ENCODE data around the gene GRIA4.

GRCh38 chr11:106017093-106017492, 407.2 kb downstream of the GRIA4 start:
- TF ChIP-seq, protein P1, sequence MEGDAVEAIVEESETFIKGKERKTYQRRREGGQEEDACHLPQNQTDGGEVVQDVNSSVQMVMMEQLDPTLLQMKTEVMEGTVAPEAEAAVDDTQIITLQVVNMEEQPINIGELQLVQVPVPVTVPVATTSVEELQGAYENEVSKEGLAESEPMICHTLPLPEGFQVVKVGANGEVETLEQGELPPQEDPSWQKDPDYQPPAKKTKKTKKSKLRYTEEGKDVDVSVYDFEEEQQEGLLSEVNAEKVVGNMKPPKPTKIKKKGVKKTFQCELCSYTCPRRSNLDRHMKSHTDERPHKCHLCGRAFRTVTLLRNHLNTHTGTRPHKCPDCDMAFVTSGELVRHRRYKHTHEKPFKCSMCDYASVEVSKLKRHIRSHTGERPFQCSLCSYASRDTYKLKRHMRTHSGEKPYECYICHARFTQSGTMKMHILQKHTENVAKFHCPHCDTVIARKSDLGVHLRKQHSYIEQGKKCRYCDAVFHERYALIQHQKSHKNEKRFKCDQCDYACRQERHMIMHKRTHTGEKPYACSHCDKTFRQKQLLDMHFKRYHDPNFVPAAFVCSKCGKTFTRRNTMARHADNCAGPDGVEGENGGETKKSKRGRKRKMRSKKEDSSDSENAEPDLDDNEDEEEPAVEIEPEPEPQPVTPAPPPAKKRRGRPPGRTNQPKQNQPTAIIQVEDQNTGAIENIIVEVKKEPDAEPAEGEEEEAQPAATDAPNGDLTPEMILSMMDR (conservative IDR thresholded peaks at IDR 0.05), result no peak
- no peak for TF ChIP-seq EZH2 (IDR thresholded peaks at IDR 0.05; ENCODE audit: low read depth)
